DOHH2 (cell line): ENCODE measurements around the gene SLC16A4.

ENCODE experiments used
- EZH2phosphoT487 ChIP-seq: fragments of 200-600 bp; sonication (generic); IDR thresholded peaks from 2 replicates; pipeline ENCODE4 v1.6.1; 2017; ENCODE audit warnings: borderline replicate concordance, mild to moderate bottlenecking, antibody characterized with exemption, low read length, moderate library complexity, mixed read lengths
- TF ChIP-seq, protein P1 (sequence below): fragments of 200-600 bp; sonication (generic); IDR thresholded peaks from one replicate; pipeline ENCODE4 v1.5.1; 2014; ENCODE audit warnings: antibody characterized with exemption, mild to moderate bottlenecking, low read depth, low read length; ENCODE audit not compliant: poor library complexity, severe bottlenecking

DNA sequence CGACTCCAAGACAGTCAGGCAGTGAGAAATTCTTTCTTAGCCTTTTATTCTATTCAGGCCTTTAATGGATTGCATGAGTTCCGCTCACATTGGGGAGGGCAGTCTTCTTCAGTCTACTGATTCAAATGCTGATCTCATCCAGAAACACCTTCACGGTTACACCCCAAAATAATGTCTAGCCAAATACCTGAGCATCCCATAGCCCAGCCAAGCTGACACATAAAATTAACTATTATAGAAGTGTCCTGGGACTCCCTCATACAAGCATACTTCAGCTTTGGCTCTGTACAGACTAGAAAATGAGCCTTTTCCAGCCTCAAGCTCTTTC, 3.6 kb upstream of the SLC16A4 start:
- TF ChIP-seq, protein P1, sequence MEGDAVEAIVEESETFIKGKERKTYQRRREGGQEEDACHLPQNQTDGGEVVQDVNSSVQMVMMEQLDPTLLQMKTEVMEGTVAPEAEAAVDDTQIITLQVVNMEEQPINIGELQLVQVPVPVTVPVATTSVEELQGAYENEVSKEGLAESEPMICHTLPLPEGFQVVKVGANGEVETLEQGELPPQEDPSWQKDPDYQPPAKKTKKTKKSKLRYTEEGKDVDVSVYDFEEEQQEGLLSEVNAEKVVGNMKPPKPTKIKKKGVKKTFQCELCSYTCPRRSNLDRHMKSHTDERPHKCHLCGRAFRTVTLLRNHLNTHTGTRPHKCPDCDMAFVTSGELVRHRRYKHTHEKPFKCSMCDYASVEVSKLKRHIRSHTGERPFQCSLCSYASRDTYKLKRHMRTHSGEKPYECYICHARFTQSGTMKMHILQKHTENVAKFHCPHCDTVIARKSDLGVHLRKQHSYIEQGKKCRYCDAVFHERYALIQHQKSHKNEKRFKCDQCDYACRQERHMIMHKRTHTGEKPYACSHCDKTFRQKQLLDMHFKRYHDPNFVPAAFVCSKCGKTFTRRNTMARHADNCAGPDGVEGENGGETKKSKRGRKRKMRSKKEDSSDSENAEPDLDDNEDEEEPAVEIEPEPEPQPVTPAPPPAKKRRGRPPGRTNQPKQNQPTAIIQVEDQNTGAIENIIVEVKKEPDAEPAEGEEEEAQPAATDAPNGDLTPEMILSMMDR = no peak
- no peak for TF ChIP-seq EZH2phosphoT487
